BJ (cell line): ENCODE measurements around the gene RDH14. TPM values are rescaled to one million over a fixed set of nuclear protein-coding genes. Genes with fewer than 3 reads are reported as not detected.

ENCODE experiments used
- CTCF ChIA-PET: fragments of 350-600 bp; formaldehyde crosslinking; extraction: SDS; loops from one replicate; lab custom pipeline; 2021; ENCODE audit warnings: antibody characterized with exemption, inconsistent platforms; lab: Yijun Ruan, JAX
- POLR2A ChIA-PET: fragments of 300-600 bp; sonication (Branson Sonifier 250); formaldehyde crosslinking; extraction: SDS; loops from one replicate; lab custom pipeline; 2021; ENCODE audit warnings: antibody characterized with exemption; lab: Charles Lee
- DNase-seq: peaks from one replicate; pipeline ENCODE4 v3.0.0-alpha.2; 2011; ENCODE audit warnings: low read depth
- H3K27me3 ChIP-seq: 2 replicates; pipeline ENCODE4 v1.6.0; 2011; ENCODE audit warnings: low read length; ENCODE audit not compliant: control insufficient read depth, insufficient read depth
- H3K36me3 ChIP-seq: 2 replicates; pipeline ENCODE4 v1.5.1; 2011; ENCODE audit warnings: low read length; ENCODE audit not compliant: control insufficient read depth, insufficient read depth
- H3K4me3 ChIP-seq: 2 replicates; pipeline ENCODE4 v1.5.1; 2011; ENCODE audit warnings: low read depth, mild to moderate bottlenecking, control low read depth, low read length
- CTCF ChIP-seq: IDR thresholded peaks from 2 replicates; pipeline ENCODE4 v1.5.1; 2011; ENCODE audit warnings: low read depth, mild to moderate bottlenecking, control low read depth, inconsistent platforms, low read length, moderate library complexity; ENCODE audit not compliant: insufficient read depth
- polyA plus RNA-seq: library from polyadenylated mRNA; depleted of rRNA; stranded (reverse); fragments of >200 nt; gene quantifications from 2 replicates; pipeline ENCODE4 v1.2.3, GENCODE V29; 2011; rRNA removed
- small RNA-seq: library from RNA; depleted of rRNA; stranded (forward); fragments of <200 nt; gene quantifications from one replicate; pipeline ENCODE3, GENCODE V24; 2012; ENCODE audit warnings: low replicate concordance, low read depth; ENCODE audit not compliant: insufficient read length

Gene RDH14
- polyA plus RNA-seq, 1 experiment = 13.1 TPM

DNA sequence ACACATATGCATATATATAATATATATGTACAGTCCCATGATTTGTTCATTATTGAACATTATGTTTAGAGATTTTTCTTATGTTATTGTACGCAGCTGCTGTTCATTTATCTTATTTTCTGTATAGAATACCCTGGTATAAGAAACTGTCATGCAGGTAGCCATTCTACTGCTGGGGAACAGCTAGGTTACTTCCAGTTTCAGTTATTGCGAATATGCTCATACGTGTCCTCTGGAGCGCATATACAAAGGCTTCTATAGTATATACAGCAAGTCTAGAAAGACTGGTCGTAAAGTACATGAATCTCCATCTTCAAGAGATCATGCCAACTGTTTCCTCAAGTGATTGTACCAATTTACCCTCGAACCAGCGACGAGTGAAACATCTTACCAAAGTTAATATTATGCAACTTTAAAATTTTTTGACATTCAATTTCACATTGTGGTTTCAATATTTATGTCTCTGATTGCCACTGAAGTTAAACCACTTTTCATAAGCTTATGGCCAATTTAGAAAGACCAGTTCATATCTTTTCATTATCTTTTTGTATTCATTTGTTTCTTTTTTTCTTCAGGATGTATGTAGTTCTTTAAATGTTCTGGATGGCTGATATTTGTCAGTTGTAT is 53.5 kb downstream of the RDH14 start:
- CTCF ChIA-PET = interaction anchor here (0.7 to 1.2 kb wide), 3 partner anchors 11 to 33 kb away, joined by 3 to 4 read pairs (median 3); no protein-coding TSS in a partner anchor
- H3K36me3 ChIP-seq = no peaks in the 10 kb centered on the region
- 0 out of 2 replicates have a peak, but pooled peaks cover 1% of the 10 kb centered on the region for H3K27me3 ChIP-seq
- no peak overlapping the region for H3K4me3 ChIP-seq
- TF ChIP-seq CTCF = no peak
- no peak for DNase-seq
- POLR2A ChIA-PET = no interaction called here

GRCh38 chr2:18505703-18506341 is 54.6 kb downstream of the RDH14 start:
- Histone ChIP-seq H3K27me3 (0 out of 2 replicates have a peak, but pooled peaks cover 1% of the 10 kb centered on the region), H3K4me3 (no peak overlapping the region), H3K36me3 (no peaks in the 10 kb centered on the region)
- TF ChIP-seq CTCF = no peak
- DNase-seq = no peak
- ChIA-PET POLR2A (no interaction called here), CTCF (interaction anchor here (1.2 kb wide), 1 partner anchor 15 kb away, joined by 4 read pairs; no protein-coding TSS in a partner anchor)

Small RNAs within 50 kb of the gene (small RNA-seq; reads per million reads assigned to genes)
- not detected for gene RNU6-1215P

Other genes starting within 250 kb of the RDH14 start
- not detected in 2 replicates for gene NT5C1B, start 28.9 kb upstream of the RDH14 start, polyA plus RNA-seq